HEK293 (cell line): Measurements from ENCODE around the gene PCSK1N.
A peak's percentile ranks its signal among the peaks of the same experiment; 100 is the strongest.

ENCODE experiments used
- ATF2 ChIP-seq: fragments of 450-650 bp; formaldehyde crosslinking; IDR thresholded peaks from 2 replicates; pipeline ENCODE4 v1.5.1; 2016; ENCODE audit warnings: missing biosample characterization, missing genetic modification characterization, low read depth
- HIC1 ChIP-seq: fragments of 450-650 bp; formaldehyde crosslinking; IDR thresholded peaks from 2 replicates; pipeline ENCODE4 v1.5.1; 2016; ENCODE audit warnings: missing biosample characterization, missing genetic modification characterization
- INSM2 ChIP-seq: fragments of 450-650 bp; formaldehyde crosslinking; IDR thresholded peaks from 2 replicates; pipeline ENCODE4 v1.5.1; 2016; ENCODE audit warnings: missing biosample characterization, missing genetic modification characterization
- KLF16 ChIP-seq: fragments of 450-650 bp; formaldehyde crosslinking; IDR thresholded peaks from 2 replicates; pipeline ENCODE4 v1.5.1; 2017; ENCODE audit warnings: missing biosample characterization, missing genetic modification characterization
- KLF17 ChIP-seq: fragments of 450-650 bp; formaldehyde crosslinking; IDR thresholded peaks from 2 replicates; pipeline ENCODE4 v1.5.1; 2016; ENCODE audit warnings: missing biosample characterization, missing genetic modification characterization
- KLF7 ChIP-seq: fragments of 450-650 bp; formaldehyde crosslinking; IDR thresholded peaks from 2 replicates; pipeline ENCODE4 v1.5.1; 2016; ENCODE audit warnings: missing biosample characterization, missing genetic modification characterization, borderline replicate concordance
- KLF9 ChIP-seq: fragments of 450-650 bp; formaldehyde crosslinking; IDR thresholded peaks from 2 replicates; pipeline ENCODE4 v1.5.1; 2016; ENCODE audit warnings: missing biosample characterization, missing genetic modification characterization, low read depth
- PATZ1 ChIP-seq: fragments of 450-650 bp; formaldehyde crosslinking; IDR thresholded peaks from 2 replicates; pipeline ENCODE4 v1.5.1; 2016; ENCODE audit warnings: missing biosample characterization, missing genetic modification characterization
- SALL2 ChIP-seq: fragments of 450-650 bp; formaldehyde crosslinking; IDR thresholded peaks from 2 replicates; pipeline ENCODE4 v1.5.0; 2017; ENCODE audit warnings: missing biosample characterization, mild to moderate bottlenecking, missing genetic modification characterization, borderline replicate concordance
- TRIM28 ChIP-seq: IDR thresholded peaks from 2 replicates; pipeline ENCODE4 v1.6.1; 2011; ENCODE audit warnings: low read length, control low read depth, borderline replicate concordance
- ZBTB20 ChIP-seq: fragments of 450-650 bp; formaldehyde crosslinking; IDR thresholded peaks from 2 replicates; pipeline ENCODE4 v1.5.1; 2016; ENCODE audit warnings: missing biosample characterization, missing genetic modification characterization
- ZEB2 ChIP-seq: fragments of 450-650 bp; formaldehyde crosslinking; IDR thresholded peaks from 2 replicates; pipeline ENCODE4 v1.5.1; 2016; ENCODE audit warnings: missing biosample characterization, missing genetic modification characterization
- ZNF10 ChIP-seq: fragments of 450-650 bp; formaldehyde crosslinking; IDR thresholded peaks from 2 replicates; pipeline ENCODE4 v1.5.1; 2017; ENCODE audit warnings: missing biosample characterization, missing genetic modification characterization
- ZNF169 ChIP-seq: fragments of 450-650 bp; formaldehyde crosslinking; IDR thresholded peaks from 2 replicates; pipeline ENCODE4 v1.5.1; 2016; ENCODE audit warnings: missing biosample characterization, missing genetic modification characterization
- ZNF2 ChIP-seq: fragments of 450-650 bp; formaldehyde crosslinking; IDR thresholded peaks from 2 replicates; pipeline ENCODE4 v1.5.1; 2016; ENCODE audit warnings: missing biosample characterization, missing genetic modification characterization
- ZNF391 ChIP-seq: fragments of 450-650 bp; formaldehyde crosslinking; IDR thresholded peaks from 2 replicates; pipeline ENCODE4 v1.5.1; 2016; ENCODE audit warnings: low read depth, missing biosample characterization, missing genetic modification characterization, borderline replicate concordance
- ZNF449 ChIP-seq: fragments of 450-650 bp; formaldehyde crosslinking; IDR thresholded peaks from 2 replicates; pipeline ENCODE4 v1.5.1; 2017; ENCODE audit warnings: missing biosample characterization, mild to moderate bottlenecking, missing genetic modification characterization, moderate library complexity
- ZNF473 ChIP-seq: fragments of 450-650 bp; formaldehyde crosslinking; IDR thresholded peaks from 2 replicates; pipeline ENCODE4 v1.5.1; 2017; ENCODE audit warnings: missing biosample characterization, missing genetic modification characterization
- ZNF529 ChIP-seq: fragments of 450-650 bp; formaldehyde crosslinking; IDR thresholded peaks from 2 replicates; pipeline ENCODE4 v1.5.1; 2017; ENCODE audit warnings: missing genetic modification characterization, missing biosample characterization; ENCODE audit not compliant: insufficient replicate concordance
- ZNF585B ChIP-seq: fragments of 450-650 bp; formaldehyde crosslinking; IDR thresholded peaks from 2 replicates; pipeline ENCODE4 v1.5.1; 2016; ENCODE audit warnings: missing biosample characterization, missing genetic modification characterization
- ZNF692 ChIP-seq: fragments of 450-650 bp; formaldehyde crosslinking; IDR thresholded peaks from 2 replicates; pipeline ENCODE4 v1.5.1; 2016; ENCODE audit warnings: missing biosample characterization, missing genetic modification characterization
- ZNF707 ChIP-seq: fragments of 450-650 bp; formaldehyde crosslinking; IDR thresholded peaks from 2 replicates; pipeline ENCODE4 v1.5.1; 2016; ENCODE audit warnings: missing biosample characterization, missing genetic modification characterization
- ZNF747 ChIP-seq: fragments of 450-650 bp; formaldehyde crosslinking; IDR thresholded peaks from 2 replicates; pipeline ENCODE4 v1.5.1; 2016; ENCODE audit warnings: missing biosample characterization, missing genetic modification characterization
- ZNF830 ChIP-seq: fragments of 450-650 bp; IDR thresholded peaks from 2 replicates; pipeline ENCODE4 v1.5.0; 2018; ENCODE audit warnings: missing biosample characterization, missing genetic modification characterization, low read depth, mild to moderate bottlenecking, moderate library complexity

PCSK1N gene

GRCh38 chrX:48801280-48802088, 33.9 kb downstream of the PCSK1N start, which contains the start of gene HDAC6 (continued):
- TF ChIP-seq HIC1 (tag by site-specific recombination) (peak; percentile 97), ZNF707 (tag by site-specific recombination) (no peak), ZNF692 (peak; percentile 62), ZNF10 (tag by site-specific recombination) (0 out of 2 replicates have a peak, but pooled peaks have one; percentile 42), ZNF169 (no peak), ZNF449 (tag by site-specific recombination) (0 out of 2 replicates have a peak, but pooled peaks have one; percentile 67), INSM2 (tag by site-specific recombination) (peak; percentile 68), ZNF747 (tag by site-specific recombination) (no peak), ZBTB20 (tag by site-specific recombination) (peak; percentile 78), ZNF585B (tag by site-specific recombination) (no peak), KLF16 (tag by site-specific recombination) (peak; percentile 91), PATZ1 (tag by site-specific recombination) (peak; percentile 69), KLF17 (peak; percentile 91), SALL2 (tag by site-specific recombination) (no peak), ATF2 (tag by site-specific recombination) (peak; percentile 88), ZNF529 (tag by site-specific recombination) (no peak), ZEB2 (peak; percentile 79), KLF9 (tag by site-specific recombination) (0 out of 2 replicates have a peak, but pooled peaks have one; percentile 38), ZNF473 (tag by site-specific recombination) (no peak), ZNF2 (tag by site-specific recombination) (peak; percentile 93), ZNF830 (tag by site-specific recombination) (no peak), TRIM28 (peak; percentile 28; the same call in 1 of the 2 replicates), KLF7 (tag by site-specific recombination) (0 out of 2 replicates have a peak, but pooled peaks have one; percentile 63), ZNF391 (peak; percentile 83; the same call in 1 of the 2 replicates)
